Adrenal gland (tissue), 5 donors: ENCODE data around the gene WWC2.

Source experiments
- POLR2A ChIP-seq, 2 donors: fragments of 450-650 bp; IDR thresholded peaks; one replicate each; pipeline ENCODE4 v1.6.1; 2017; ENCODE audit warnings: antibody characterized with exemption in 2 of 2, mild to moderate bottlenecking in 2 of 2, moderate library complexity in 1 of 2
- TF ChIP-seq, protein P1 (sequence below), 6 experiments: fragments of 450-650 bp in 4 of 6; fragments of 200-600 bp in 2 of 6; sonication (generic) in 1 of 6; IDR thresholded peaks; 1 replicate in 5 of 6; 2 replicates in 1 of 6; pipeline versions ENCODE4 v1.5.1 to v1.8.0; 2016 to 2021; ENCODE audit warnings: antibody characterized with exemption in 6 of 6, mild to moderate bottlenecking in 2 of 6, moderate library complexity in 1 of 6
- donor health status: DM: no; HTN: no; CAD: no.

DNA sequence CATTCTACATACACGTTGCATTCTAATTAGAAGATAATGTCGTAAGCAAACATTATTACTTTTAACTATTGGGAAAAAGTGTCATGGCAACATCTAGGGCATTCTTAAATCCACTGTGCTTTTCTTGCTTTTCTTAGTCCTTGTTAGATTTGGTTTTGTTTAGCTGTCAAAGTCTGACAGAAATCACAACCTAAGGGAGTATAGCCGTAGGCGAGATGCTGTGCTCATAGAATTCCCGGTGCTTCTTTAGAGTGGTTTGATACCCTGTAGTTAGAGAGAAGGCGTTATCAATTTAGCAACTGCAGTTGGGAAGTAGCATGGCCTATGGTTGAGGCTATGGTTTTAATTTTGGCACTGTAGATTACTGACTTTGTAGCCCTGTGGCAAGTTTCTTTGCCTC is 45.7 kb downstream of the WWC2 start:
- no peak for TF ChIP-seq POLR2A (IDR thresholded peaks at IDR 0.05)
- TF ChIP-seq, protein P1, sequence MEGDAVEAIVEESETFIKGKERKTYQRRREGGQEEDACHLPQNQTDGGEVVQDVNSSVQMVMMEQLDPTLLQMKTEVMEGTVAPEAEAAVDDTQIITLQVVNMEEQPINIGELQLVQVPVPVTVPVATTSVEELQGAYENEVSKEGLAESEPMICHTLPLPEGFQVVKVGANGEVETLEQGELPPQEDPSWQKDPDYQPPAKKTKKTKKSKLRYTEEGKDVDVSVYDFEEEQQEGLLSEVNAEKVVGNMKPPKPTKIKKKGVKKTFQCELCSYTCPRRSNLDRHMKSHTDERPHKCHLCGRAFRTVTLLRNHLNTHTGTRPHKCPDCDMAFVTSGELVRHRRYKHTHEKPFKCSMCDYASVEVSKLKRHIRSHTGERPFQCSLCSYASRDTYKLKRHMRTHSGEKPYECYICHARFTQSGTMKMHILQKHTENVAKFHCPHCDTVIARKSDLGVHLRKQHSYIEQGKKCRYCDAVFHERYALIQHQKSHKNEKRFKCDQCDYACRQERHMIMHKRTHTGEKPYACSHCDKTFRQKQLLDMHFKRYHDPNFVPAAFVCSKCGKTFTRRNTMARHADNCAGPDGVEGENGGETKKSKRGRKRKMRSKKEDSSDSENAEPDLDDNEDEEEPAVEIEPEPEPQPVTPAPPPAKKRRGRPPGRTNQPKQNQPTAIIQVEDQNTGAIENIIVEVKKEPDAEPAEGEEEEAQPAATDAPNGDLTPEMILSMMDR (IDR thresholded peaks at IDR 0.05): no peak
